Ishikawa (cell line): ENCODE data around the gene FSTL1.

Experiments
- CREB1 ChIP-seq: IDR thresholded peaks from 2 replicates; pipeline ENCODE4 v1.6.1; 2012; ENCODE audit warnings: low read depth
- EP300 ChIP-seq: IDR thresholded peaks from 2 replicates; pipeline ENCODE4 v1.6.1; 2012; ENCODE audit warnings: borderline replicate concordance
- FOXM1 ChIP-seq: IDR thresholded peaks from 2 replicates; pipeline ENCODE4 v1.6.1; 2012; ENCODE audit warnings: low read depth, borderline replicate concordance
- REST ChIP-seq: IDR thresholded peaks from 2 replicates; pipeline ENCODE4 v1.6.1; 2012; ENCODE audit warnings: low read depth, mild to moderate bottlenecking
- TAF1 ChIP-seq: IDR thresholded peaks from 2 replicates; pipeline ENCODE4 v1.6.1; 2012; ENCODE audit warnings: low read depth, mild to moderate bottlenecking
- USF1 ChIP-seq: IDR thresholded peaks from 2 replicates; pipeline ENCODE4 v1.6.1; 2012
- YY1 ChIP-seq: IDR thresholded peaks from 2 replicates; pipeline ENCODE4 v1.6.1; 2012; ENCODE audit warnings: low read depth

GRCh38 chr3:120460181-120460790 is 9.5 kb upstream of the FSTL1 start:
- TF ChIP-seq YY1: no peak
- TF ChIP-seq USF1: no peak
- TF ChIP-seq REST: no peak
- TF ChIP-seq CREB1: no peak
- no peak for TF ChIP-seq TAF1
- TF ChIP-seq FOXM1: no peak
- TF ChIP-seq EP300: no peak
